ENCODE results near the gene ABCG4. TPM values are rescaled to one million over a fixed set of nuclear protein-coding genes. Genes with fewer than 3 reads are reported as not detected.

ABCG4 gene
- total and polyA plus RNA-seq, 2 of the 8 experiments (the other 6 are each of a cell fraction or from before 2014, with no cell fraction given) = 1.8 to 2.3 TPM

GRCh38 chr11:119169282-119169719 lies 20.4 kb downstream of the ABCG4 start (continued):
- TF ChIP-seq ASH2L (IDR thresholded peaks at IDR 0.05; ENCODE audit: low read length) = peak; percentile 36
- peak; percentile 33 for TF ChIP-seq SRF (IDR thresholded peaks at IDR 0.05; ENCODE audit: low read depth, low read length)
- TF ChIP-seq CBX8 (IDR thresholded peaks at IDR 0.05; ENCODE audit: borderline replicate concordance, low read depth, low read length) = no peak
- peak; percentile 65 for TF ChIP-seq TBP (IDR thresholded peaks at IDR 0.05; ENCODE audit: low read depth, low read length)
- TF ChIP-seq JUND (IDR thresholded peaks at IDR 0.05; ENCODE audit: low read length) = peak; percentile 63

Measured in H1 (cell line).